IMR-90 (cell line): Measurements from ENCODE around the gene DIP2A. TPM values are rescaled to one million over a fixed set of nuclear protein-coding genes. Genes with fewer than 3 reads are reported as not detected.

ENCODE experiments used
- ATAC-seq: fragments of 200-7000 bp; cut with Tn5 transposase; 2 replicates; pipeline ENCODE4 v1.9.1; 2020; ENCODE audit warnings: low read depth, mild to moderate bottlenecking, moderate library complexity
- BruUV-seq: library from RNA; stranded (reverse); fragments of 400-500 nt; replicated peaks from 2 replicates; lab custom pipeline; 2021; lab: Mats Ljungman, UMichigan
- CTCF ChIA-PET: fragments of 300-600 bp; formaldehyde crosslinking; extraction: SDS; loops from one replicate; lab custom pipeline; 2021; ENCODE audit warnings: antibody characterized with exemption; lab: Yijun Ruan, JAX
- POLR2A ChIA-PET: fragments of 300-600 bp; sonication (Branson Sonifier 250); formaldehyde crosslinking; loops from one replicate; lab custom pipeline; 2022; ENCODE audit warnings: antibody characterized with exemption; ENCODE audit not compliant: unreplicated experiment; lab: Charles Lee
- DNase-seq: peaks from one replicate; pipeline ENCODE4 v3.0.0; 2013
- H2AFZ ChIP-seq: replicated peaks from 2 replicates; pipeline ENCODE3; 2013; ENCODE audit warnings: low read length, mild to moderate bottlenecking; ENCODE audit not compliant: poor library complexity
- H2AK5ac ChIP-seq: 2 replicates; pipeline ENCODE4 v1.6.1; 2013; ENCODE audit warnings: low read depth, low read length, inconsistent platforms
- H2AK9ac ChIP-seq: replicated peaks from 2 replicates; pipeline ENCODE3; 2013; ENCODE audit warnings: mild to moderate bottlenecking, low read depth, low read length, moderate library complexity; ENCODE audit not compliant: poor library complexity
- H2BK120ac ChIP-seq: 2 replicates; pipeline ENCODE4 v1.6.1; 2013; ENCODE audit warnings: low read depth, low read length, inconsistent platforms
- H2BK15ac ChIP-seq: 3 replicates; pipeline ENCODE4 v1.6.1; 2013; ENCODE audit warnings: low read depth, low read length, inconsistent platforms
- H2BK20ac ChIP-seq: 2 replicates; pipeline ENCODE4 v1.6.1; 2013; ENCODE audit warnings: low read depth, mild to moderate bottlenecking, inconsistent platforms, low read length, moderate library complexity
- H2BK5ac ChIP-seq: 2 replicates; pipeline ENCODE4 v1.6.1; 2013; ENCODE audit warnings: mild to moderate bottlenecking, low read depth, low read length, inconsistent platforms; ENCODE audit not compliant: poor library complexity, severe bottlenecking
- H3K14ac ChIP-seq: replicated peaks from 2 replicates; pipeline ENCODE4 v1.6.1; 2013; ENCODE audit warnings: low read depth, low read length, inconsistent platforms
- H3K18ac ChIP-seq: 2 replicates; pipeline ENCODE4 v1.6.1; 2013; ENCODE audit warnings: low read depth, low read length, control low read depth
- H3K23ac ChIP-seq: 2 replicates; pipeline ENCODE4 v1.6.1; 2013; ENCODE audit warnings: low read depth, low read length, inconsistent platforms
- H3K27ac ChIP-seq: 2 replicates; pipeline ENCODE4 v1.5.1; 2013; ENCODE audit warnings: mild to moderate bottlenecking, control low read depth, low read length; ENCODE audit not compliant: insufficient read depth
- H3K27me3 ChIP-seq: 2 replicates; pipeline ENCODE4 v1.6.1; 2013; ENCODE audit warnings: low read length; ENCODE audit not compliant: control insufficient read depth, insufficient read depth
- H3K36me3 ChIP-seq: 2 replicates; pipeline ENCODE4 v1.6.1; 2013; ENCODE audit warnings: low read length, mixed read lengths; ENCODE audit not compliant: control insufficient read depth, insufficient read depth
- H3K4ac ChIP-seq: 2 replicates; pipeline ENCODE4 v1.6.1; 2013; ENCODE audit warnings: low read depth, low read length, inconsistent platforms
- H3K4me1 ChIP-seq: 2 replicates; pipeline ENCODE4 v1.6.1; 2013; ENCODE audit warnings: low read length, mixed read lengths; ENCODE audit not compliant: control insufficient read depth, insufficient read depth
- H3K4me2 ChIP-seq: 2 replicates; pipeline ENCODE4 v1.6.1; 2013; ENCODE audit warnings: low read depth, mild to moderate bottlenecking, control low read depth, low read length, moderate library complexity
- H3K4me3 ChIP-seq: 2 replicates; pipeline ENCODE4 v1.5.1; 2013; ENCODE audit warnings: low read depth, mild to moderate bottlenecking, control low read depth, low read length, moderate library complexity; ENCODE audit not compliant: insufficient read depth
- H3K56ac ChIP-seq: 2 replicates; pipeline ENCODE4 v1.6.1; 2013; ENCODE audit warnings: low read length, inconsistent platforms; ENCODE audit not compliant: insufficient read depth; ENCODE audit errors: extremely low read depth
- H3K79me1 ChIP-seq, 2 experiments: 2 replicates each; pipeline ENCODE4 v1.6.1; 2013; ENCODE audit warnings: low read length in 2 of 2, inconsistent platforms in 1 of 2, low read depth in 1 of 2
- H3K9ac ChIP-seq: 2 replicates; pipeline ENCODE4 v1.6.1; 2013; ENCODE audit warnings: low read depth, low read length, control low read depth
- H3K9me1 ChIP-seq: 2 replicates; pipeline ENCODE4 v1.6.1; 2013; ENCODE audit warnings: low read length, inconsistent platforms; ENCODE audit not compliant: insufficient read depth
- H3K9me3 ChIP-seq: 2 replicates; pipeline ENCODE4 v1.6.1; 2013; ENCODE audit warnings: low read length; ENCODE audit not compliant: control insufficient read depth, insufficient read depth
- H4K20me1 ChIP-seq: 2 replicates; pipeline ENCODE4 v1.6.1; 2013; ENCODE audit warnings: low read length, inconsistent platforms; ENCODE audit not compliant: insufficient read depth
- H4K5ac ChIP-seq: 2 replicates; pipeline ENCODE4 v1.6.1; 2013; ENCODE audit warnings: mild to moderate bottlenecking, low read depth, low read length, control low read depth
- H4K8ac ChIP-seq, 2 experiments: 2 replicates each; pipeline ENCODE4 v1.6.1; 2013; ENCODE audit warnings: low read depth in 2 of 2, low read length in 2 of 2, control low read depth in 1 of 2, inconsistent platforms in 1 of 2
- H4K91ac ChIP-seq: 2 replicates; pipeline ENCODE4 v1.6.1; 2013; ENCODE audit warnings: low read depth, low read length, inconsistent platforms; ENCODE audit not compliant: insufficient read depth
- BHLHE40 ChIP-seq: fragments of 150-350 bp; IDR thresholded peaks from 2 replicates; pipeline ENCODE4 v1.6.1; 2016; ENCODE audit warnings: mild to moderate bottlenecking, low read depth, low read length
- CEBPB ChIP-seq: IDR thresholded peaks from 2 replicates; pipeline ENCODE4 v1.6.1; 2012; ENCODE audit warnings: low read depth, low read length, improper control_type of control experiment
- CHD1 ChIP-seq: IDR thresholded peaks from 2 replicates; pipeline ENCODE4 v1.6.1; 2012; ENCODE audit warnings: low read depth, low read length, improper control_type of control experiment
- FOS ChIP-seq: fragments of 150-350 bp; IDR thresholded peaks from 2 replicates; pipeline ENCODE4 v1.6.1; 2016; ENCODE audit warnings: low read depth, low read length
- MAFK ChIP-seq: IDR thresholded peaks from 2 replicates; pipeline ENCODE4 v1.6.1; 2012; ENCODE audit warnings: low read depth, low read length, improper control_type of control experiment
- MAZ ChIP-seq: IDR thresholded peaks from 2 replicates; pipeline ENCODE4 v1.6.1; 2012; ENCODE audit warnings: low read depth, mild to moderate bottlenecking, low read length, improper control_type of control experiment, moderate library complexity, borderline replicate concordance
- MXI1 ChIP-seq: IDR thresholded peaks from 2 replicates; pipeline ENCODE4 v1.6.1; 2012; ENCODE audit warnings: low read depth, mild to moderate bottlenecking, low read length, moderate library complexity, borderline replicate concordance
- NFE2L2 ChIP-seq: fragments of 150-350 bp; IDR thresholded peaks from 2 replicates; pipeline ENCODE4 v1.6.1; 2016; ENCODE audit warnings: low read depth, mild to moderate bottlenecking, low read length
- POLR2A ChIP-seq: IDR thresholded peaks from 2 replicates; pipeline ENCODE4 v1.6.1; 2012; ENCODE audit warnings: mild to moderate bottlenecking, low read depth, low read length
- RAD21 ChIP-seq: IDR thresholded peaks from 2 replicates; pipeline ENCODE4 v1.6.1; 2012; ENCODE audit warnings: low read length, improper control_type of control experiment
- RCOR1 ChIP-seq: IDR thresholded peaks from 2 replicates; pipeline ENCODE4 v1.6.1; 2012; ENCODE audit warnings: mild to moderate bottlenecking, low read length, improper control_type of control experiment; ENCODE audit not compliant: insufficient replicate concordance
- RFX5 ChIP-seq: IDR thresholded peaks from 2 replicates; pipeline ENCODE4 v1.8.0; 2012; ENCODE audit warnings: low read depth, mild to moderate bottlenecking, low read length, moderate library complexity
- SMC3 ChIP-seq: fragments of 150-350 bp; IDR thresholded peaks from 2 replicates; pipeline ENCODE4 v1.6.1; 2016; ENCODE audit warnings: low read depth, mild to moderate bottlenecking, antibody characterized with exemption, low read length, moderate library complexity
- WGBS, 2 experiments: methylation state at CpG; one replicate each; pipeline versions ENCODE4 v1.1.5 to v1.1.7; 2013; ENCODE audit warnings: missing lambda C conversion rate in 2 of 2; ENCODE audit not compliant: insufficient read length in 1 of 2; ENCODE audit errors: extremely low coverage in 2 of 2; 5-methylcytosine and 5-hydroxymethylcytosine counted together
- dilution Hi-C: fragments of 300-500 bp; cut with HindIII; formaldehyde crosslinking; loops from one replicate; pipeline ENCODE4 v1.14.3; 2018; ENCODE audit warnings: low sequenced_read_pairs; ENCODE audit not compliant: unreplicated experiment
- in situ Hi-C: fragments of 300-500 bp; cut with MboI; formaldehyde crosslinking; loops from 3 replicates; pipeline ENCODE4 v1.14.3; 2019; ENCODE audit warnings: low sequenced_read_pairs, inconsistent platforms, mixed read lengths
- intact Hi-C: fragments of 100-400 bp; cut with micrococcal nuclease; formaldehyde crosslinking; loops from 2 replicates; pipeline ENCODE4 v1.10.0; 2022
- polyA plus RNA-seq, 3 experiments: library from polyadenylated mRNA; depleted of rRNA; stranded (reverse); fragments of >200 nt; gene quantifications; 2 replicates each; pipeline ENCODE4 v1.2.3, GENCODE V29; 2012; ENCODE audit warnings: low replicate concordance in 1 of 3
- total RNA-seq: library from RNA; depleted of rRNA; stranded (reverse); fragments of >200 nt; gene quantifications from 2 replicates; pipeline ENCODE4 v1.2.3, GENCODE V29; 2012
- TF ChIP-seq, protein P1 (sequence below): fragments of 150-350 bp; IDR thresholded peaks from 2 replicates; pipeline ENCODE4 v1.6.1; 2016; ENCODE audit warnings: low read depth, mild to moderate bottlenecking, low read length, moderate library complexity, borderline replicate concordance
- TF ChIP-seq, protein P2 (sequence below): conservative IDR thresholded peaks from 2 replicates; pipeline ENCODE4 v1.5.1; 2012; ENCODE audit warnings: mild to moderate bottlenecking, low read depth, low read length, improper control_type of control experiment
- TF ChIP-seq, protein P3 (sequence below): fragments of 150-350 bp; IDR thresholded peaks from 2 replicates; pipeline ENCODE4 v1.6.1; 2017; ENCODE audit warnings: mild to moderate bottlenecking, antibody characterized with exemption, low read length, low read depth

The DIP2A gene
- total and polyA plus RNA-seq, 2 of the 4 experiments (the other 2 are of a cell fraction): 17.9 to 24.3 TPM

DNA sequence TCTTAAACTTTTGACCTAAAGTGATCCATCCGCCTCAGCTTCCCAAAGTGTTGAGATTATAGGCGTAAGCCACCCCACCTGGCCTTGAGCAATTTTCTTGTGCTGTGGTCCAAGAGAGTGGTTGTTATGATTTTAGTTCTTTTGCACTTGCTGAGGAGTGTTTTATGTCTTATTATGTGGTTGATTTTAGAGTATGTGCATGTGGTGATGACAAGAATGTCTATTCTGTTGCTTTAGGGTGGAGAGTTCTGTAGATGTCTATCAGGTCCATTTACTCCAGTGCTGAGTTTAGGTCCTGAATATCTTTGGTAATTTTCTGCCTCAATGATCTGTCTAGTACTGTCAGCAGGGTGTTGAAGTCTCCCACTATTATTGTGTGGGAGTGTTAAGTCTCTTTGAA lies 157.4 kb downstream of the DIP2A start:
- dilution Hi-C loops: no loop called here
- H4K5ac ChIP-seq: no peak overlapping the region
- no peak overlapping the region for H3K23ac ChIP-seq
- ATAC-seq (no peak), DNase-seq (no peak)
- H3K9me3 ChIP-seq: peaks cover 6% of the 10 kb centered on the region
- no peaks in the 10 kb centered on the region for H3K9me1 ChIP-seq
- no TSS peak for BruUV-seq
- no peak overlapping the region for H4K91ac ChIP-seq
- WGBS, 2 experiments: no CpG with 5 or more reads among the region's 2 CpGs
- H2BK120ac ChIP-seq: no peak overlapping the region
- POLR2A ChIA-PET: no interaction called here
- H2BK20ac ChIP-seq: no peak overlapping the region
- H3K79me1 ChIP-seq: no peaks in the 10 kb centered on the region
- H2AFZ ChIP-seq: no peak overlapping the region
- no peak overlapping the region for H3K27ac ChIP-seq
- no peak overlapping the region for H2BK5ac ChIP-seq
- no peak overlapping the region for H3K56ac ChIP-seq
- no peak overlapping the region for H3K4ac ChIP-seq
- TF ChIP-seq POLR2A: no peak
- TF ChIP-seq CHD1: no peak
- TF ChIP-seq MXI1: no peak
- no peak for TF ChIP-seq CEBPB
- TF ChIP-seq, protein P1, sequence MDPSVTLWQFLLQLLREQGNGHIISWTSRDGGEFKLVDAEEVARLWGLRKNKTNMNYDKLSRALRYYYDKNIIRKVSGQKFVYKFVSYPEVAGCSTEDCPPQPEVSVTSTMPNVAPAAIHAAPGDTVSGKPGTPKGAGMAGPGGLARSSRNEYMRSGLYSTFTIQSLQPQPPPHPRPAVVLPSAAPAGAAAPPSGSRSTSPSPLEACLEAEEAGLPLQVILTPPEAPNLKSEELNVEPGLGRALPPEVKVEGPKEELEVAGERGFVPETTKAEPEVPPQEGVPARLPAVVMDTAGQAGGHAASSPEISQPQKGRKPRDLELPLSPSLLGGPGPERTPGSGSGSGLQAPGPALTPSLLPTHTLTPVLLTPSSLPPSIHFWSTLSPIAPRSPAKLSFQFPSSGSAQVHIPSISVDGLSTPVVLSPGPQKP: no peak
- no peak for TF ChIP-seq SMC3
- no peak for TF ChIP-seq BHLHE40
- TF ChIP-seq, protein P2, sequence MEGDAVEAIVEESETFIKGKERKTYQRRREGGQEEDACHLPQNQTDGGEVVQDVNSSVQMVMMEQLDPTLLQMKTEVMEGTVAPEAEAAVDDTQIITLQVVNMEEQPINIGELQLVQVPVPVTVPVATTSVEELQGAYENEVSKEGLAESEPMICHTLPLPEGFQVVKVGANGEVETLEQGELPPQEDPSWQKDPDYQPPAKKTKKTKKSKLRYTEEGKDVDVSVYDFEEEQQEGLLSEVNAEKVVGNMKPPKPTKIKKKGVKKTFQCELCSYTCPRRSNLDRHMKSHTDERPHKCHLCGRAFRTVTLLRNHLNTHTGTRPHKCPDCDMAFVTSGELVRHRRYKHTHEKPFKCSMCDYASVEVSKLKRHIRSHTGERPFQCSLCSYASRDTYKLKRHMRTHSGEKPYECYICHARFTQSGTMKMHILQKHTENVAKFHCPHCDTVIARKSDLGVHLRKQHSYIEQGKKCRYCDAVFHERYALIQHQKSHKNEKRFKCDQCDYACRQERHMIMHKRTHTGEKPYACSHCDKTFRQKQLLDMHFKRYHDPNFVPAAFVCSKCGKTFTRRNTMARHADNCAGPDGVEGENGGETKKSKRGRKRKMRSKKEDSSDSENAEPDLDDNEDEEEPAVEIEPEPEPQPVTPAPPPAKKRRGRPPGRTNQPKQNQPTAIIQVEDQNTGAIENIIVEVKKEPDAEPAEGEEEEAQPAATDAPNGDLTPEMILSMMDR: no peak
- TF ChIP-seq, protein P3, sequence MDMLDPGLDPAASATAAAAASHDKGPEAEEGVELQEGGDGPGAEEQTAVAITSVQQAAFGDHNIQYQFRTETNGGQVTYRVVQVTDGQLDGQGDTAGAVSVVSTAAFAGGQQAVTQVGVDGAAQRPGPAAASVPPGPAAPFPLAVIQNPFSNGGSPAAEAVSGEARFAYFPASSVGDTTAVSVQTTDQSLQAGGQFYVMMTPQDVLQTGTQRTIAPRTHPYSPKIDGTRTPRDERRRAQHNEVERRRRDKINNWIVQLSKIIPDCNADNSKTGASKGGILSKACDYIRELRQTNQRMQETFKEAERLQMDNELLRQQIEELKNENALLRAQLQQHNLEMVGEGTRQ: no peak
- TF ChIP-seq RAD21: no peak
- TF ChIP-seq RFX5: no peak
- TF ChIP-seq MAZ: no peak
- no peak for TF ChIP-seq FOS
- TF ChIP-seq NFE2L2: no peak
- no peak for TF ChIP-seq RCOR1
- no peak for TF ChIP-seq MAFK
- H3K4me2 ChIP-seq: no peak overlapping the region
- H2AK9ac ChIP-seq: no peak overlapping the region
- peaks cover 1% of the 10 kb centered on the region; the same call in 1 of the 2 replicates for H3K4me1 ChIP-seq
- no peak overlapping the region for H3K4me3 ChIP-seq
- no peak overlapping the region for H4K8ac ChIP-seq
- H3K9ac ChIP-seq: no peak overlapping the region
- no peak overlapping the region for H3K14ac ChIP-seq
- no peak overlapping the region for H2AK5ac ChIP-seq
- H3K18ac ChIP-seq: no peak overlapping the region
- H3K27me3 ChIP-seq: no peaks in the 10 kb centered on the region; the same call in 1 of the 2 replicates
- H4K20me1 ChIP-seq: no peaks in the 10 kb centered on the region; the same call in 1 of the 2 replicates
- in situ Hi-C loops: no loop called here
- intact Hi-C loops: no loop called here
- CTCF ChIA-PET: no interaction called here
- H2BK15ac ChIP-seq: no peak overlapping the region
- no peaks in the 10 kb centered on the region for H3K36me3 ChIP-seq
